Measurements from ENCODE around the gene FSTL4.

FSTL4 gene

GRCh38 chr5:133356396-133356983, 255.9 kb downstream of the FSTL4 start:
- in situ Hi-C loops (cut with HindIII; ENCODE audit: low sequenced_read_pairs) = no loop called here

- in situ Hi-C loops (cut with HindIII; ENCODE audit: low sequenced_read_pairs) = no loop called here
Measured at GRCh38 chr5:133354323-133355185, 257.8 kb downstream of the FSTL4 start.

- in situ Hi-C loops (cut with HindIII; ENCODE audit: low sequenced_read_pairs) = no loop called here
Measured at GRCh38 chr5:133353741-133354140, 258.6 kb downstream of the FSTL4 start.

DNA sequence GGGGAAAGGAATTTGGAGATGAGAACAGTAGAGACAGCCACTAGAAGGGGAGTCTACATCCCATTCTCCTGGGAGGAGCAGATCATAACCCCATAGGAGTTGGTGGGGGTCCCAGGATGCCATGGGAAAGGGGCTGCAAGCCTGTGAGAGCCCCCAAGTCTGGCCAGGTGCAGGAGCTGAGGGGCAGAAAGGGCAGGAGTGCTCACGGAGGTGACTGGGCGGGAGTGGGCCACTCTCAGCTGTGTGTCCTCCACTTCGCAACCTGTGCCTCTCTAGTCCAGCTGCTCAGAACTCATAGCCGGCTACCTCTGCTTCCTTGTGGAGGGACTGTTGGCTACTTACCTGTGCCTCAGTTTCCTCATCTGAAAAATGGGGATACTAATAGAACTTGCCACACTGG, 263.9 kb downstream of the FSTL4 start:
- in situ Hi-C loops (cut with HindIII; ENCODE audit: low sequenced_read_pairs) = no loop called here

DNA sequence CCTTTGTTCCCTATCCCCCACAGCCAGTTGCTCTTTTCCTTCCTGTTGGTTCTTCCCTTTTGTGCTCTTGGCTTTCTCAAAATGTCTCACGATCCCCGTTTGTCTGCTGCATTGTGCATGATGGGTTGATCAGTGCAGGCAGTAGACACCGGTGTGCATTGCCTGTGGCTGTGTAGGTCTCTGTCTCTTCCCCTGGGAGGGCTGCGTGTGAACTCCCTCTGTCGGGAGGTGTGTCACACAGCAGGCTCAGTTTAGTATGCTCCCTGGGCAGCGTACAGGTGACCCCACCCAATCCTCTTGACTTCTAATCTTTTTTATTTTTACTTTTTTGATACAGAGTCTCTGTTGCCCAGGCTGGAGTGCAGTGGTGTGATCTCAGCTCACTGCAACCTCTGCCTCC, 265.3 kb downstream of the FSTL4 start:
- in situ Hi-C loops (cut with HindIII; ENCODE audit: low sequenced_read_pairs) = no loop called here

DNA sequence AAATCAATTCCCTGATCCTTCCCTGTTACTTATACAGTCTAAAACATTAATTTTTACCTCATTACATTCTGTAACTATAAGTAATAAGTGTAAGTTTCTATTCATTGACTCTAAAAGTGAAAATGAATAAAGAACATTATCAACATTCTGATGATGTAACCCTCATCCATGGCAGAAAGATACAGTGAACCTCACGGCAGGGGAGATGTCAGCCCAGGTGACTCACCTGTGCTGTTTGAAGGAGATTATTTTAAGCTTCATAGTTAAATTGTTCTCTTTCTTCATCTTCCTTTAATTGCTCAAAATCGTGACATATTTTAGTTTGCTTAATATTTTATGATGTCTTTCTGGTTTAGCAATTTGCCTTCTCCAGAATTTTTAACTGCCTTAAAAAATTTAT, 268.1 kb downstream of the FSTL4 start:
- in situ Hi-C loops (cut with HindIII; ENCODE audit: low sequenced_read_pairs) = no loop called here

- in situ Hi-C loops (cut with HindIII; ENCODE audit: low sequenced_read_pairs) = no loop called here
Measured at GRCh38 chr5:133343196-133343595, 269.1 kb downstream of the FSTL4 start.

- in situ Hi-C loops (cut with HindIII; ENCODE audit: low sequenced_read_pairs) = no loop called here
Measured at GRCh38 chr5:133341915-133342710, 270.2 kb downstream of the FSTL4 start.

DNA sequence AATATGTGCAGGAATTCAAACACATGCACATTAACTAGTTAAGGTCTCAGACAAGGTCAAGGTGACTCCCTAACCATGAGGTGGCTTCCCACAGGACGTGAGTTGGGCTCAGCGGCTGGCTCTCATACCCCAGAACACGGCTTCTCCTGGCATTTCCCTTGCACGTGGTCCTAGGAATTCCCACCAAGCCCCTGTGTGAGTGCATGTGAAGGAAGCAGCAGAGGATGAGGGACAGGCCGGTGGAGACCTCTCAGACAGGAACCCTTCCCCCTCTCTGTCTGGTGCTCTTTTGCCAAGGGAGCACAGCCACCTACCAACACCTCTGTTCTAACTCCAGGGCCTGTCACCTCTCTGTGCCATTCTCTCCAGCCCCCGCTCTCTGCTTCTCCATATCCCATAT, 271.0 kb downstream of the FSTL4 start:
- in situ Hi-C loops (cut with HindIII; ENCODE audit: low sequenced_read_pairs) = no loop called here

DNA sequence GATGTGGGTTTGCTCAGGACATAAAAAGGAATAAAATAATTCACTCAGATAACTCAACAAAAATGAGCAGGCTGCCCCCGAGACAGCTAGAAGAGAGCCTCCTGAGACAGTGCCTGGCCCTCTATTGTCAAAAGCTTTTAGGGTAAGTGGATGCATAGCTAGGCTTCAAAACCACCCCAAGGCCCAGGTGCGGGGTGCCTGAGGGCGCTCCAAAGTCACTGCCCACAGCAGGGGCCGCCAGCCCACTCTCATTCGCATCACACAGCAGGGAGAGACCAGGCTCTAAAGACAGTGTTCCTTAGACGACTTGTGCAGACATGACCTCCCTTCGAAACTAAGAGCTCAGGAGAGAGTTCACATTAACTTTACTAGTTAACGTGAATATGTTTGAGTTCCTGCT, 271.5 kb downstream of the FSTL4 start:
- in situ Hi-C loops (cut with HindIII; ENCODE audit: low sequenced_read_pairs) = no loop called here

- in situ Hi-C loops (cut with HindIII; ENCODE audit: low sequenced_read_pairs) = no loop called here
Measured at GRCh38 chr5:133340002-133340755, 272.2 kb downstream of the FSTL4 start.

DNA sequence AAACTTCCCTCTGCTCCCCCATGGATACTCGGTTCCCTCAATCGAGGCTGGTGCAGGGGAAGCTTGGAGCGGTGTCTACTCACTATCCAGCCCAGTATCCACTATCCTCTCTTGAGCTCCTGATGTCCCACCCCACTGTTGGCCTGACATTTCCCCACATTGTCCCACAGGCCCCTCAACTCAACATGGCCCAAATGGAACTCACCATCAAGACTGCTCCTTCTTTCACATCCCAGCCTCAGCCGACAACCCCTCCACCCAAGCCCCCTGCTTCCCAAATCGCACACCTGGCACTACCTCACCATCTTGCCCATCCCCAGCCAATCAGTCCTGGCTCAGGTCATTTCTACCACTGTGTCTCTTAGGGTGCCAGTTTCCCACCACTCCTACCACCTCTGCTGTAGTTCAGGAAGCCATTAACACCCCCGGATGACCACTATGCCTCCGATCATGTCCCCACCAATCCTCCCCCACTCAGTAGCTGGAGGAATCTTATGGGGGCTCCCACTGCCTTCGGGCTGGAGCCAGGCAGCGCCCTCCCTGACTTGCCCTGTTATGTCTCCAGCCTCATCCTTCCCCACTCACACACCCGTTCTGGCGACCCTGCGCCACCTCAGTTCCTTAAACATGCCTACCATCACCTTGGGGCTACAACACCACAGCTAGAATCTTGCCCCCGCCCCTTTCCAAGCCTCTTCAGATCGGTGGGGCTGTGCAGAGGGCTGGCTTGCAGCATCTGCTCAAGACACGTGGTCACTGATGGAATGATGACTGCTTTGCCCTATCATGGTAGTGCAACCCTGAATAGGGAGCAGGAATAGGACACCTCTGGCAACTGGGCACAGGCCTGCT, 273.6 kb downstream of the FSTL4 start:
- in situ Hi-C loops (cut with HindIII; ENCODE audit: low sequenced_read_pairs) = no loop called here

DNA sequence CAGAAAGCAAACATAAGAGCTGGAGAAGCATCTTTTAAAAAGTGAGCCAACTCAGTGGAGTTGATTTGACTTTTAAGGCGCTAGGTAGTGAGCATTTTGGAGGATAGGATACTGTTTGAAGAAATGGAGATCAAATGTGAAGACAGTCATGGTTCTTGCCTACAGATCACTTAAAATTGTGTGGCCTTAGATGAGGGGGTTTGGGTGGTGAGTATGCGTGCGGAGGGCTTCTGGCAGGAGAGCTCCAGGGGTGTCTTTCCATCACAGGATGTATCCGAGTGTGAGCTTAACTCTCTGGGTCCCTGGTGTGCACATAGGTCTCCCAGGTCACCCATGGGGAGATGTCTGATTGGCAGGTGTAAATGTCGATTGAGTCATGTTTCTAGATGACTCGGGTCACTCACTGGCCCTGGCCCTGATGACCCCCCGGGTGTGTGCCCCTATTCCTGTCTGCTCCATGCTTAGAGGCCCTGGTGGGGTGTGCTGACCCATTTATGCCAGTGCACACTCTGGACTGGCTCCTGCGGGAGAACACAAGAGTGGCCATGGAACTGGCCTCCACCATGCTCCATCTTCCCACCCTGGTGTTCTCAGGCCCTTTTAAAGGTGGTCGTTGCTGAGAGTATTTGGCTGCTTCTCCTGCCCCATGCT, 274.4 kb downstream of the FSTL4 start:
- in situ Hi-C loops (cut with HindIII; ENCODE audit: low sequenced_read_pairs) = no loop called here

DNA sequence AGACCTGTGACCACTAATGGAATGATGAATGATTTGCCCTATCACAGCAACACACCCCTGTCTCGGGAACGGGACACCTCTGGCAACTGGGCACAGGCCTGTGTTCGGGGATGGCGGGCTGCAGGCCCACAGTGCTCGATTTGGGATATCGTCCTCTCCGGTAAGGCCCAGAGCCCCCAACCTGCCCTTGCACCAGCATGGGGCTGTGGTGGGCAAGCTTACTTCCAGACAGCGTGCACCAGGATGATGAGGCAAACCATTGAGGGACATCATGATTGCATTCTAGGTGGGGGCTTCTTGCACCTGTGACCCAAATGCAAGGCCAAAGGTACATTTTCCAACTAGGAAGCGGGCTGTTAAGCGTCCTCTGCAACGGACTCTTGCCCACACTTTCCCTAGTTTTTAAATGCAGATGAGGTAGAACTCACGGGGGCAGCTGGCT, 275.4 kb downstream of the FSTL4 start:
- in situ Hi-C loops (cut with HindIII; ENCODE audit: low sequenced_read_pairs) = no loop called here

DNA sequence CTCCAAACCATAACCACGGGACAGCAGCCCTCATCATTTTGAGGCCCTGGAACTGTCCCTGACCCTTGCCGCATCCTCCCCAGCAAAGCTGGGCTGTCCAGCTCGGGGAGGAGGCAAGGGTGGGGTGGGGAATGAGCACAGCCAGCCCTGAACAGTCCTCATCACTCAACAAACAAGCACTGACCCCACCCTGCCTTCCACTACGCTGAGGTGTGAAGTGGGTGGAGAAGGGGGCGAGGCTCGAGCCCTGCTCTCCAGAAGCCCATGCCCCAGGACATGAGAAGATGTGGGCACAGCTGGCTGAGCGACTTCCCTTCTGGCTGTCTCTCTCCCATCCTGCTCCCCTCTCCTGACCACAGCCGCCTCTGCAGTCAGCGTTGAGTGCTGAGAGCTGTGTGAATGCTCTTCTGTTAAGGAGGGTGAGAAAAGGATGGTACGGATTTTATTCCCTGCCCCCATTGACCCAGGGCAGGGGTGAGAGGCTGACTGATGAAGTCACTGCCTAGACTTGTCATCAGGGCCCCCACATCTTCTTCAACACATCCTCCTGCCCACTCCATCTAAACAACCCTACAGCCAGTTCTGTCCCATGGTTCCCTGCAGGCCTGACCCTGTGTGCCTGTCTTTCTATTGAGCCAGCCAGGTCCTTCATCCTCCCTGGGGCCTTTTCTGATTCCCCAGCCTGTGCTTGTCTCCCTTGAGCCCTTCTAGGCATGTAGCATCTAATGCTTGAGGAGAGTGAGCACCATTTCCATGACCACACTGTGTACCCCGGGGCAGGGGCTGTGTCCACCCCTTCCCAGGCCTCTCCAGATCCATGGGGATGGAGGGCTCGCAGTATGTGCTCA, 276.0 kb downstream of the FSTL4 start:
- in situ Hi-C loops (cut with HindIII; ENCODE audit: low sequenced_read_pairs) = no loop called here

DNA sequence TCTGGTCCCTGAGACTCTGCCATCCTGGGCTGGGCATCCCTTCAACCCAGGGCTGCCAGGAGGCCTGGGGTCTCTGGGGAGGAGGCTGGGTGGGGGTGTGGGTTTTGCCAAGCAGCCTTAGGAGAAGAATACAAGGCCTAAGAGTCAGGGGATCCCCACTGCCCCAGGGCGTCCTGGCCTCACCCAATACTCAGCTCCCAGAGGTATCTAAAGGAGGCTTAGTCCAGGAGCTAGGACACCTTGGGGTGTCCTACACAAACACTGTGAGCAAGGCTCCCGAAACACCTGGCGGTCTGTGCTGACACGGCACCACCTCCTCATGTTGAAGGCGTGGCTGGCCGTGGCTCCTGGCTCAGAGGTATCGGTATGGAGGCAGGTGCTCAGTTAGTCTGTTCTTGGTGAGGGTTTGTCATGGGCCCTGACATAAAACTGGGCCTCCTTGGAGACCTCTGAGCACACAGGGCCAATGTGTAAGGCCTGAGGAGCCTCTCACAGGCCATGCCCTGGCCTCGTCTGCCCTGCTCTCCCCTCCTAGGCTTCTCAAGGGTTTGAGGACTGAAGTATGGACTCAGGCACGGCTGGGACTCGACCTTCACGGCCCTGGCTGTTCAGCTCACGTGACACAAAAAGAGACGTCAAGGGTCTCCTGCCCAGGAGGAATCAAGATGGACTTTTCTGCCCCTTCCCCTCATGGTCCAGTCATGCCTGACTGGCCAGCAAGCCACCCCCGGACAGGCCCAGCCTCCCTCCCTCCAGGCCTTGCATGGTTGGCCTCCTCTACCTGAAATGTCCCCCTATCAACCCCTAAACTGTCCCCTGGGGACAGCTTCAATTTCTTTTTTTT, 277.3 kb downstream of the FSTL4 start:
- in situ Hi-C loops (cut with HindIII; ENCODE audit: low sequenced_read_pairs) = loop anchor here (5.0 kb wide), 1 partner anchor 42 kb away; no protein-coding TSS in a partner anchor

DNA sequence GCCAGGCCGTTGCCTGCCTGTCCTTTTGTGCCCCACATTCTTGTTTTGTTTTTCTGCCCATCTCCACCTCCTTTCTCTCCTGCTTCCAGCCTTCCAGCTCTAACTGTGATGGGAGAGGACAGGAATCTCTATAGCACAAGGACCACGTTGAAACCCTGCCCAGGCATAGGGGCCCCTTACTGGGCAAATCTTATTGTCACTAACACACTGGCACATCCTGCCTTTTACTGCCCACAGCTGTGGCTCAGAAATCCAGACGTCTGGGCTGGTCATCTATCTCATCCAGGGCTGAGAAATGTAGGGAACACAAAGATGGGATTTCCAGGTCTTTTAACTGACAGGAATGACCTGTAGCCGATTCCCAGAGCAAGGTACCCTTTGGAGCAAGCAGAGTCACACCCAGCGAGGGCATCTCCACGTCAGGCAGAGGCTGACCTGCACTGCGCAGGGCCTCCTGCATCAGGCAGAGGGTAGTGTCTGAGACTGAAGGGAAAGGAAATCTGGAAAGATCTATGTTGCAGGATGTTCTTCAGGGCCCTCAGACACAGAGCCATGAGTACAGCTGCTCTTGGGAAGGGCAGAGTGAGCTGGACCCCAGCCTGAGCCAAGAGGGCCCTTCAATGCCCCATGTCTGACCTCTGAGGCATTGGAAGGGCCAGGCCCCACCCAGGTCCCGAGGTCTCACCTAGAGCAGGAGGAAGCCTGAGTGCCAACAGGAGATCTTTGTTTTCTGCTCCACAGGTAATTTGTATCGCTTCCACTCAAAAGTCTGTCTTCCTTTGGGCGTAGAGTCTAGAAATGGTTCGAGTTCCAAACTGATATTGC, 278.8 kb downstream of the FSTL4 start:
- in situ Hi-C loops (cut with HindIII; ENCODE audit: low sequenced_read_pairs) = loop anchor here (5.0 kb wide), 1 partner anchor 44 kb away; no protein-coding TSS in a partner anchor

Measured in endothelial cell of hepatic sinusoid (primary cell).